H9 (cell line): Measurements from ENCODE around the gene DIAPH2. TPM values are rescaled to one million over a fixed set of nuclear protein-coding genes. Genes with fewer than 3 reads are reported as not detected.

Experiments
- DNase-seq: peaks from one replicate; pipeline ENCODE4 v3.0.0-alpha.2; 2017
- H2AFZ ChIP-seq: one replicate; pipeline ENCODE4 v1.6.1; 2013; ENCODE audit warnings: mild to moderate bottlenecking, low read length, control low read depth, moderate library complexity
- H2AK5ac ChIP-seq: 2 replicates; pipeline ENCODE4 v1.6.1; 2013; ENCODE audit warnings: low read length, control low read depth, mixed read lengths; ENCODE audit not compliant: insufficient read length
- H2BK120ac ChIP-seq: one replicate; pipeline ENCODE4 v1.6.1; 2013; ENCODE audit warnings: low read depth, mild to moderate bottlenecking, low read length, control low read depth, inconsistent platforms; ENCODE audit not compliant: poor library complexity, severe bottlenecking
- H2BK12ac ChIP-seq: 2 replicates; pipeline ENCODE4 v1.6.1; 2013; ENCODE audit warnings: low read length, control low read depth, mixed read lengths, low read depth; ENCODE audit not compliant: insufficient read length
- H2BK15ac ChIP-seq: 2 replicates; pipeline ENCODE4 v1.6.1; 2013; ENCODE audit warnings: low read depth, low read length, control low read depth
- H2BK20ac ChIP-seq: one replicate; pipeline ENCODE4 v1.6.1; 2013; ENCODE audit warnings: low read depth, mild to moderate bottlenecking, low read length, control low read depth, inconsistent platforms; ENCODE audit not compliant: poor library complexity, severe bottlenecking
- H2BK5ac ChIP-seq: 2 replicates; pipeline ENCODE4 v1.6.1; 2013; ENCODE audit warnings: low read length, control low read depth, mixed read lengths; ENCODE audit not compliant: insufficient read length
- H3K14ac ChIP-seq: 2 replicates; pipeline ENCODE4 v1.6.1; 2013; ENCODE audit warnings: low read length, control low read depth; ENCODE audit not compliant: insufficient read depth
- H3K18ac ChIP-seq: 2 replicates; pipeline ENCODE4 v1.6.1; 2013; ENCODE audit warnings: low read depth, mild to moderate bottlenecking, mixed read lengths, low read length, control low read depth; ENCODE audit not compliant: insufficient read length
- H3K23ac ChIP-seq: 2 replicates; pipeline ENCODE4 v1.6.1; 2013; ENCODE audit warnings: low read length, control low read depth, mixed read lengths, low read depth; ENCODE audit not compliant: insufficient read length
- H3K23me2 ChIP-seq: 2 replicates; pipeline ENCODE4 v1.6.1; 2013; ENCODE audit warnings: low read depth, mild to moderate bottlenecking, mixed read lengths, low read length, control low read depth; ENCODE audit not compliant: insufficient read length, poor library complexity, severe bottlenecking
- H3K27ac ChIP-seq: 2 replicates; pipeline ENCODE4 v1.5.1; 2013; ENCODE audit warnings: low read length, control low read depth, mixed read lengths, low read depth; ENCODE audit not compliant: insufficient read length
- H3K27me3 ChIP-seq: 2 replicates; pipeline ENCODE4 v1.6.1; 2013; ENCODE audit warnings: low read length, control low read depth, inconsistent platforms; ENCODE audit not compliant: insufficient read depth
- H3K4ac ChIP-seq: 2 replicates; pipeline ENCODE4 v1.6.1; 2013; ENCODE audit warnings: low read depth, mild to moderate bottlenecking, control low read depth, inconsistent platforms, low read length, moderate library complexity
- H3K4me1 ChIP-seq: 2 replicates; pipeline ENCODE4 v1.6.1; 2013; ENCODE audit warnings: low read length, control low read depth, inconsistent platforms; ENCODE audit not compliant: insufficient read depth
- H3K4me2 ChIP-seq: 2 replicates; pipeline ENCODE4 v1.6.1; 2013; ENCODE audit warnings: low read length, control low read depth, mixed read lengths; ENCODE audit not compliant: insufficient read length, insufficient read depth
- H3K56ac ChIP-seq: 2 replicates; pipeline ENCODE4 v1.6.1; 2013; ENCODE audit warnings: low read depth, mild to moderate bottlenecking, mixed read lengths, low read length, control low read depth; ENCODE audit not compliant: insufficient read length
- H3K79me1 ChIP-seq: 2 replicates; pipeline ENCODE4 v1.6.1; 2013; ENCODE audit warnings: low read depth, mild to moderate bottlenecking, moderate library complexity, low read length, control low read depth, inconsistent platforms; ENCODE audit not compliant: insufficient read depth, poor library complexity, severe bottlenecking
- H3K79me2 ChIP-seq: 2 replicates; pipeline ENCODE4 v1.6.1; 2013; ENCODE audit warnings: low read length, control low read depth, inconsistent platforms; ENCODE audit not compliant: insufficient read depth
- H3K9ac ChIP-seq: 2 replicates; pipeline ENCODE4 v1.6.1; 2013; ENCODE audit warnings: low read length, control low read depth, mixed read lengths; ENCODE audit not compliant: insufficient read length; ENCODE audit errors: extremely low read depth
- H3K9me3 ChIP-seq: one replicate; pipeline ENCODE4 v1.6.1; 2013; ENCODE audit warnings: low read depth, low read length, inconsistent platforms; ENCODE audit not compliant: control insufficient read depth
- H3T11ph ChIP-seq: one replicate; pipeline ENCODE4 v1.6.1; 2013; ENCODE audit warnings: mild to moderate bottlenecking, low read length, control low read depth, inconsistent platforms
- H4K20me1 ChIP-seq: one replicate; pipeline ENCODE4 v1.6.1; 2013; ENCODE audit not compliant: control insufficient read depth, insufficient read length, insufficient read depth
- H4K5ac ChIP-seq: 2 replicates; pipeline ENCODE4 v1.6.1; 2013; ENCODE audit warnings: low read depth, mild to moderate bottlenecking, mixed read lengths, low read length, control low read depth; ENCODE audit not compliant: insufficient read length
- H4K8ac ChIP-seq: replicated peaks from 2 replicates; pipeline ENCODE4 v1.6.1; 2013; ENCODE audit warnings: low read length, control low read depth, mixed read lengths, low read depth; ENCODE audit not compliant: insufficient read length
- H4K91ac ChIP-seq: 2 replicates; pipeline ENCODE4 v1.6.1; 2013; ENCODE audit warnings: low read depth, mild to moderate bottlenecking, moderate library complexity, mixed read lengths, low read length, control low read depth; ENCODE audit not compliant: insufficient read length
- H3K27ac Mint-ChIP-seq, 3 experiments: 2 replicates in 2 of 3; 3 replicates in 1 of 3; pipeline ENCODE4 v1.8.0; 2020 to 2021; ENCODE audit warnings: mixed read lengths in 3 of 3, mild to moderate bottlenecking in 1 of 3, moderate library complexity in 1 of 3
- H3K27me3 Mint-ChIP-seq: 2 replicates; pipeline ENCODE4 v1.8.0; 2021; ENCODE audit warnings: low read depth, mild to moderate bottlenecking, moderate library complexity, mixed read lengths
- H3K36me3 Mint-ChIP-seq, 3 experiments: 2 replicates in 2 of 3; 3 replicates in 1 of 3; pipeline ENCODE4 v1.8.0; 2020 to 2021; ENCODE audit warnings: low read depth in 3 of 3, mixed read lengths in 3 of 3; ENCODE audit not compliant: insufficient read depth in 1 of 3
- H3K4me1 Mint-ChIP-seq, 2 experiments: 2 replicates each; pipeline ENCODE4 v1.8.0; 2020; ENCODE audit warnings: mixed read lengths in 2 of 2
- H3K4me3 Mint-ChIP-seq, 2 experiments: 2 replicates in 1 of 2; 3 replicates in 1 of 2; pipeline ENCODE4 v1.8.0; 2020 to 2021; ENCODE audit warnings: mild to moderate bottlenecking in 2 of 2, mixed read lengths in 2 of 2, moderate library complexity in 1 of 2
- H3K9me3 Mint-ChIP-seq, 2 experiments: 2 replicates in 1 of 2; 3 replicates in 1 of 2; pipeline ENCODE4 v1.8.0; 2020; ENCODE audit warnings: mild to moderate bottlenecking in 2 of 2, mixed read lengths in 2 of 2, moderate library complexity in 1 of 2
- WGBS: extraction: QIAGEN DNeasy Blood & Tissue Kit; methylation state at CpG from one replicate; pipeline ENCODE4 v1.1.7; 2013; ENCODE audit warnings: missing lambda C conversion rate, low lambda C conversion rate, mixed read lengths; ENCODE audit not compliant: insufficient read length; ENCODE audit errors: extremely low coverage; 5-methylcytosine and 5-hydroxymethylcytosine counted together
- total RNA-seq: library from RNA; stranded (reverse); gene quantifications from 2 replicates; pipeline ENCODE4 v1.2.1, GENCODE V29; 2021
- TF ChIP-seq, protein P1 (sequence below): fragments of 200-600 bp; sonication (generic); conservative IDR thresholded peaks from 3 replicates; pipeline ENCODE4 v1.8.0; 2021; ENCODE audit warnings: antibody characterized with exemption, mild to moderate bottlenecking

The DIAPH2 gene
- total RNA-seq, 1 experiment from 2014 or later = 45.4 TPM

DNA sequence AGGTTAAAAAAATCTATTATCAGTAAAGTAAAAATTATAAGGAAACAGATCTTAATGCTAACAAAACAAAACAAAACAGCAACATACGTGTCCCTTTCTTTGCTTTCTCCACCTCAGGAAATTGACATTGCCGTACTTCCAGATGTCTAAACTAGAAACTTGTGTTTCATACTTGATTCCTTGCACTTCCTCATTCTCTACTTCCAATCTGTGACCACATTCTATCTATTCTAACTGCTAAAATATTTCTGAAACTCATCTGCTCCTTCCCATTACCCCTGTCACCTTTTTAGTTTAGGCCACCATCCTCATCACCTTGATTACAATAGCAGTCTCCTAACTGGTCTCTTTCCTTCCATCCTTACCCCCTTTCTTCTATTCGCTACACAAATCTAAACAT, 176.6 kb downstream of the DIAPH2 start:
- H2AFZ ChIP-seq = no peak overlapping the region
- no peaks in the 10 kb centered on the region for H3K23me2 ChIP-seq
- no peak overlapping the region for H2BK120ac ChIP-seq
- no peak overlapping the region for H3K9ac ChIP-seq
- no peak overlapping the region for H4K5ac ChIP-seq
- H3K9me3 ChIP-seq = no peaks in the 10 kb centered on the region
- H3K36me3 Mint-ChIP-seq = no peaks in the 10 kb centered on the region
- no peak overlapping the region for H4K91ac ChIP-seq
- no peak overlapping the region for H4K8ac ChIP-seq
- H3K9me3 Mint-ChIP-seq = no peaks in the 10 kb centered on the region
- no peak overlapping the region for H3K4me2 ChIP-seq
- H3K27me3 ChIP-seq = no peaks in the 10 kb centered on the region
- H2AK5ac ChIP-seq = no peak overlapping the region
- no peaks in the 10 kb centered on the region for H4K20me1 ChIP-seq
- H3K18ac ChIP-seq = no peak overlapping the region
- no peaks in the 10 kb centered on the region for H3K79me2 ChIP-seq
- no peak overlapping the region for H3K23ac ChIP-seq
- H3K4me1 Mint-ChIP-seq = peaks cover 0 to 3% of the 10 kb centered on the region in 2 experiments; a peak in 1 of 4 replicates
- H2BK5ac ChIP-seq = no peak overlapping the region
- H3K4ac ChIP-seq = no peak overlapping the region
- no peak overlapping the region for H3K27ac Mint-ChIP-seq
- H3K14ac ChIP-seq = no peak overlapping the region
- TF ChIP-seq, protein P1, sequence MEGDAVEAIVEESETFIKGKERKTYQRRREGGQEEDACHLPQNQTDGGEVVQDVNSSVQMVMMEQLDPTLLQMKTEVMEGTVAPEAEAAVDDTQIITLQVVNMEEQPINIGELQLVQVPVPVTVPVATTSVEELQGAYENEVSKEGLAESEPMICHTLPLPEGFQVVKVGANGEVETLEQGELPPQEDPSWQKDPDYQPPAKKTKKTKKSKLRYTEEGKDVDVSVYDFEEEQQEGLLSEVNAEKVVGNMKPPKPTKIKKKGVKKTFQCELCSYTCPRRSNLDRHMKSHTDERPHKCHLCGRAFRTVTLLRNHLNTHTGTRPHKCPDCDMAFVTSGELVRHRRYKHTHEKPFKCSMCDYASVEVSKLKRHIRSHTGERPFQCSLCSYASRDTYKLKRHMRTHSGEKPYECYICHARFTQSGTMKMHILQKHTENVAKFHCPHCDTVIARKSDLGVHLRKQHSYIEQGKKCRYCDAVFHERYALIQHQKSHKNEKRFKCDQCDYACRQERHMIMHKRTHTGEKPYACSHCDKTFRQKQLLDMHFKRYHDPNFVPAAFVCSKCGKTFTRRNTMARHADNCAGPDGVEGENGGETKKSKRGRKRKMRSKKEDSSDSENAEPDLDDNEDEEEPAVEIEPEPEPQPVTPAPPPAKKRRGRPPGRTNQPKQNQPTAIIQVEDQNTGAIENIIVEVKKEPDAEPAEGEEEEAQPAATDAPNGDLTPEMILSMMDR = no peak
- no peaks in the 10 kb centered on the region for H3K79me1 ChIP-seq
- no peak overlapping the region for H2BK20ac ChIP-seq
- peak overlapping the region; percentile 19 for H3T11ph ChIP-seq
- no peak overlapping the region for H2BK12ac ChIP-seq
- no peak for DNase-seq
- H2BK15ac ChIP-seq = no peak overlapping the region
- 100% methylated on average over 1 of the region's 3 CpGs for WGBS
- no peak overlapping the region for H3K56ac ChIP-seq
- no peak overlapping the region for H3K27ac ChIP-seq
- H3K27me3 Mint-ChIP-seq = no peaks in the 10 kb centered on the region
- no peaks in the 10 kb centered on the region for H3K4me1 ChIP-seq
- H3K4me3 Mint-ChIP-seq = no peak overlapping the region
